NCI-H146 (cell line): ENCODE results near the gene ATG7.

Source experiments
- DNase-seq: peaks from one replicate; lab custom pipeline; 2025; lab: John Stamatoyannopoulos, UW

ATG7 gene

GRCh38 chr3:11356269-11356668 is 84.1 kb downstream of the ATG7 start:
- DNase-seq = no peak

GRCh38 chr3:11362600-11362999 is 90.4 kb downstream of the ATG7 start:
- no peak for DNase-seq

GRCh38 chr3:11363715-11364114 is 91.5 kb downstream of the ATG7 start:
- no peak for DNase-seq

- no peak for DNase-seq
Measured at GRCh38 chr3:11364181-11364580, 92.0 kb downstream of the ATG7 start.

- DNase-seq = no peak
Measured at GRCh38 chr3:11367143-11367693, 95.0 kb downstream of the ATG7 start.

- no peak for DNase-seq
Measured at GRCh38 chr3:11370191-11370590, 98.0 kb downstream of the ATG7 start.

GRCh38 chr3:11370966-11371365 is 98.8 kb downstream of the ATG7 start:
- DNase-seq = peak; percentile 35

- DNase-seq = peak; percentile 90
Measured at GRCh38 chr3:11371747-11372146, 99.5 kb downstream of the ATG7 start.

GRCh38 chr3:11373235-11373634 is 101.0 kb downstream of the ATG7 start:
- peak; percentile 78 for DNase-seq

GRCh38 chr3:11373654-11374053 is 101.5 kb downstream of the ATG7 start:
- DNase-seq = no peak

- no peak for DNase-seq
Measured at GRCh38 chr3:11375333-11376088, 103.3 kb downstream of the ATG7 start.

GRCh38 chr3:11377719-11378118 is 105.5 kb downstream of the ATG7 start:
- no peak for DNase-seq

GRCh38 chr3:11379238-11379823 is 107.1 kb downstream of the ATG7 start:
- DNase-seq = peak; percentile 26

- DNase-seq = peak; percentile 8
Measured at GRCh38 chr3:11379824-11380701, 107.9 kb downstream of the ATG7 start.

GRCh38 chr3:11381141-11381540 is 108.9 kb downstream of the ATG7 start:
- peak; percentile 66 for DNase-seq

- DNase-seq = peak; percentile 66
Measured at GRCh38 chr3:11381563-11381962, 109.4 kb downstream of the ATG7 start.

GRCh38 chr3:11382146-11382745 is 110.0 kb downstream of the ATG7 start:
- DNase-seq = no peak

GRCh38 chr3:11384074-11384473 is 111.9 kb downstream of the ATG7 start:
- no peak for DNase-seq

GRCh38 chr3:11385326-11385725 is 113.1 kb downstream of the ATG7 start:
- DNase-seq = no peak

GRCh38 chr3:11385891-11386290 is 113.7 kb downstream of the ATG7 start:
- no peak for DNase-seq

- DNase-seq = no peak
Measured at GRCh38 chr3:11386465-11387113, 114.4 kb downstream of the ATG7 start.
